Measurements from ENCODE around the gene CUEDC2. TPM values are rescaled to one million over a fixed set of nuclear protein-coding genes. Genes with fewer than 3 reads are reported as not detected.

Gene CUEDC2
- total and polyA plus RNA-seq, 2 donors (not counting 1 experiment from before 2014, with no cell fraction given): 60.8 to 62.3 TPM

DNA sequence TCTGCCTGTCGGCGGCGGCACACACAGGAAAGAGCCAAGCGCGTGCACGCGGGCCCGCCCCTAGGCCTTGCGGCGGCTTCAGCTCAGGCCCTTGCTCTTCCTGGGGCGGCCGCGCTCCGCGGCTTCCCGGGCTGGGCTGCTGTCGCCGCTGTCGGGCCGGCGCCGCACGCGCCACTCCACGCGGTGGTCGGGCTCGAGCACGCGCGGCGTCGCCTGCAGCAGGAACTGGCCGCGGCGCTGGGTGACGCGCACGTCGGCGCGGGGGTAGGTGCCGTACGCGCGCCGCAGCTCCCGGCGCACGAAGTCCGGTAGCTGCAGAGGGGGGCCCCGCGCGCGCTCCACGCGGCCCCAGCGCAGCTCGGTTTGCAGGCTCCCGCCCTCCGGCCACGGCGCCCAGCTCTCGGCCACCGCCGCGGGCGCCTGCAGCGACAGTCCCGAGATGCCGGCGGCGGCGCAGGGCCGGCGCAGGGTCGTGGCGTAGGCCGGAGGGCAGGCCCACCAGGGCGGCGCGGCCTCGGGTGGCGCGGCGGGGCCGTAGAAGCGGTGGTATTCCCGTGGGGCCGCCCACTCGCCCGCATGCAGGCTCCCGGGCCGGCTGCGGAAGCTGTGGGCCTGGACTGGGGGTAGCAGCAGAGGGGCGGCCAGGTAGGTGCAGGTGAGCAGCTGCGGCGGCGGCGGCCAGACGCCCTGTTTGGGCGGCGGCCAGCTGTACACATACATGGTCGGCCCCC lies 18.2 kb upstream of the CUEDC2 start:
- H2AFZ ChIP-seq (ENCODE audit: low read length): peak overlapping the region; percentile 96
- no peaks in the 10 kb centered on the region for H3K9me3 ChIP-seq (ENCODE audit: control insufficient read depth, insufficient read depth, low read depth, low read length)
- H4K20me1 ChIP-seq (ENCODE audit: control insufficient read depth, extremely low read depth, insufficient read depth, low read length): no peaks in the 10 kb centered on the region
- H3K27ac ChIP-seq (ENCODE audit: insufficient read depth, low read length): no peak overlapping the region
- no peaks in the 10 kb centered on the region for H3K36me3 ChIP-seq (ENCODE audit: control insufficient read depth, insufficient read depth, low read length)
- peak overlapping the region; percentile 57 for H3K9ac ChIP-seq (ENCODE audit: insufficient read depth, low read length)
- DNase-seq (ENCODE audit: low read depth in 2 of 2): peak; percentile 67 to 81
- H3K79me2 ChIP-seq (ENCODE audit: control insufficient read depth, insufficient read depth, low read length): no peaks in the 10 kb centered on the region
- peak overlapping the region; percentile 57 to 81 (median 70) for H3K4me3 ChIP-seq (replicated peaks in 1 of 4; ENCODE audit: control extremely low read depth in 1 of 4, insufficient read depth in 1 of 4, low read depth in 3 of 4, low read length in 4 of 4)
- H3K4me2 ChIP-seq (ENCODE audit: extremely low read depth, insufficient read depth, low read length): peak overlapping the region; percentile 99
- H3K4me1 ChIP-seq (ENCODE audit: control insufficient read depth, extremely low read depth, insufficient read depth, low read length): peaks cover 15% of the 10 kb centered on the region
- no peak for TF ChIP-seq EZH2 (IDR thresholded peaks at IDR 0.05; ENCODE audit: low read length, missing control alignments)
- TF ChIP-seq, protein P1, sequence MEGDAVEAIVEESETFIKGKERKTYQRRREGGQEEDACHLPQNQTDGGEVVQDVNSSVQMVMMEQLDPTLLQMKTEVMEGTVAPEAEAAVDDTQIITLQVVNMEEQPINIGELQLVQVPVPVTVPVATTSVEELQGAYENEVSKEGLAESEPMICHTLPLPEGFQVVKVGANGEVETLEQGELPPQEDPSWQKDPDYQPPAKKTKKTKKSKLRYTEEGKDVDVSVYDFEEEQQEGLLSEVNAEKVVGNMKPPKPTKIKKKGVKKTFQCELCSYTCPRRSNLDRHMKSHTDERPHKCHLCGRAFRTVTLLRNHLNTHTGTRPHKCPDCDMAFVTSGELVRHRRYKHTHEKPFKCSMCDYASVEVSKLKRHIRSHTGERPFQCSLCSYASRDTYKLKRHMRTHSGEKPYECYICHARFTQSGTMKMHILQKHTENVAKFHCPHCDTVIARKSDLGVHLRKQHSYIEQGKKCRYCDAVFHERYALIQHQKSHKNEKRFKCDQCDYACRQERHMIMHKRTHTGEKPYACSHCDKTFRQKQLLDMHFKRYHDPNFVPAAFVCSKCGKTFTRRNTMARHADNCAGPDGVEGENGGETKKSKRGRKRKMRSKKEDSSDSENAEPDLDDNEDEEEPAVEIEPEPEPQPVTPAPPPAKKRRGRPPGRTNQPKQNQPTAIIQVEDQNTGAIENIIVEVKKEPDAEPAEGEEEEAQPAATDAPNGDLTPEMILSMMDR (conservative IDR thresholded peaks at IDR 0.05 in 1 of 2, IDR thresholded peaks at IDR 0.05 in 1 of 2; ENCODE audit: low read depth in 1 of 2, low read length in 2 of 2): no peak
- H3K27me3 ChIP-seq (ENCODE audit: control insufficient read depth, insufficient read depth, low read length): no peaks in the 10 kb centered on the region

DNA sequence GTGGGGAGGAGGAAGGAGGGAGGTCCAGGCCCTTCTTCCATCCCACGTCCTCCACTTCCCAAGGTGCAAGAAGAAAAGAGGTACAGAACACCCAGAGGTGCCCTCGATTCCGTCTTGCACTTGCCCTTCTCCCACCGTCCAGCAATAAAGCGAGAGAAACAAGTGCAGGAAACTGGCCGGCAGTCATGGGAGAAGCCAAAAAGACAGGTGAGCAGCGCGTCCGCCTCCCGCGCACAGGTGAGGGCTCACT lies 17.7 kb upstream of the CUEDC2 start:
- no peaks in the 10 kb centered on the region for H3K27me3 ChIP-seq (ENCODE audit: control insufficient read depth, insufficient read depth, low read length)
- H2AFZ ChIP-seq (ENCODE audit: low read length): peak overlapping the region; percentile 96
- H3K4me2 ChIP-seq (ENCODE audit: extremely low read depth, insufficient read depth, low read length): peak overlapping the region; percentile 99
- peak overlapping the region; percentile 45 to 81 (median 70) for H3K4me3 ChIP-seq (replicated peaks in 1 of 4; ENCODE audit: control extremely low read depth in 1 of 4, insufficient read depth in 1 of 4, low read depth in 3 of 4, low read length in 4 of 4)
- TF ChIP-seq, protein P1 (conservative IDR thresholded peaks at IDR 0.05 in 1 of 2, IDR thresholded peaks at IDR 0.05 in 1 of 2; ENCODE audit: low read depth in 1 of 2, low read length in 2 of 2): no peak
- no peak for TF ChIP-seq EZH2 (IDR thresholded peaks at IDR 0.05; ENCODE audit: low read length, missing control alignments)
- no peaks in the 10 kb centered on the region for H3K9me3 ChIP-seq (ENCODE audit: control insufficient read depth, insufficient read depth, low read depth, low read length)
- H3K9ac ChIP-seq (ENCODE audit: insufficient read depth, low read length): peak overlapping the region; percentile 57
- no peaks in the 10 kb centered on the region for H3K79me2 ChIP-seq (ENCODE audit: control insufficient read depth, insufficient read depth, low read length)
- peaks cover 15% of the 10 kb centered on the region for H3K4me1 ChIP-seq (ENCODE audit: control insufficient read depth, extremely low read depth, insufficient read depth, low read length)
- H4K20me1 ChIP-seq (ENCODE audit: control insufficient read depth, extremely low read depth, insufficient read depth, low read length): no peaks in the 10 kb centered on the region
- H3K27ac ChIP-seq (ENCODE audit: insufficient read depth, low read length): no peak overlapping the region
- DNase-seq (ENCODE audit: low read depth in 2 of 2): no peak
- H3K36me3 ChIP-seq (ENCODE audit: control insufficient read depth, insufficient read depth, low read length): no peaks in the 10 kb centered on the region

DNA sequence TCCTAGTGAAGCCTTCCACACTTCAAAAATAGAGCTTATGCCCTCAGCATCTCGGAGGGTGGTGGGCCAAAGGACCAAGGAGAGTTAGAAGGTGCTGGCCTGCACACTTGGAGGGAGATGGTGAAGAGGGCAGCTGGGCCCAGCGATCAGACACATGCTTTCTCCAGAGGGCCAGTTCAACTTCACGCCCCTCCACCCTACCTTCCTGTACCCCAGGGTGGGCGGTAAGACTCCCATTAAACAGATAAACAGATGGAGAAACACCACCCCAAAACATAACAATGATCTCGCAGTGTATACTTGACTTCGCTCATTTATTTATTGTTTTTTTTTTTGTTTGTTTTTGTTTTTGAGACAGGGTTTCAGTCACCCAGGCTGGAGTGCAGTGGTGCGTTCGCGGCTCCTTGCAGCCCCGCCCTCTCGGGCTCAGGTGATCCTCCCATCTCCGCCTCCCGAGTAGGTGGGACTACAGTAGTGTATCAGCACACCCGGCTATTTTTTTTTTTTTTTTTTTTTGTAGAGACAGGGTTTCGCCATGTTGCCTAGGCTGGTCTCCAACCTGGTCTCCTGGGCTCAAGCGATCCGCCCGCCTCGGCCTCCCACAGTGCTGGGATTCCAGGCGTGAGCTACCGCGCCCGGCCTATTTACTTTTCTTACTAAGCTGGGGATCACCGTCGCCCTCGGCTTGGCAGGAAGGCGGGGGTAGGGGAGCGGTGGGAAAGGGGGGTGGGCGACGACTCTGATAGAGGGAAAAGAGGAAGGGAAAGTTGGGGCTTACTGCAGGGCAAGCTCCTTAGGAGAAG lies 17.1 kb upstream of the CUEDC2 start:
- H2AFZ ChIP-seq (ENCODE audit: low read length): peak overlapping the region; percentile 96
- H4K20me1 ChIP-seq (ENCODE audit: control insufficient read depth, extremely low read depth, insufficient read depth, low read length): no peaks in the 10 kb centered on the region
- no peaks in the 10 kb centered on the region for H3K36me3 ChIP-seq (ENCODE audit: control insufficient read depth, insufficient read depth, low read length)
- no peak overlapping the region for H3K9ac ChIP-seq (ENCODE audit: insufficient read depth, low read length)
- TF ChIP-seq EZH2 (IDR thresholded peaks at IDR 0.05; ENCODE audit: low read length, missing control alignments): no peak
- TF ChIP-seq, protein P1 (conservative IDR thresholded peaks at IDR 0.05 in 1 of 2, IDR thresholded peaks at IDR 0.05 in 1 of 2; ENCODE audit: low read depth in 1 of 2, low read length in 2 of 2): no peak
- H3K79me2 ChIP-seq (ENCODE audit: control insufficient read depth, insufficient read depth, low read length): no peaks in the 10 kb centered on the region
- no peak overlapping the region for H3K27ac ChIP-seq (ENCODE audit: insufficient read depth, low read length)
- H3K4me3 ChIP-seq (replicated peaks in 1 of 4; ENCODE audit: control extremely low read depth in 1 of 4, insufficient read depth in 1 of 4, low read depth in 3 of 4, low read length in 4 of 4): peak overlapping the region; percentile 45 to 81 (median 70)
- no peaks in the 10 kb centered on the region for H3K9me3 ChIP-seq (ENCODE audit: control insufficient read depth, insufficient read depth, low read depth, low read length)
- peaks cover 14% of the 10 kb centered on the region for H3K4me1 ChIP-seq (ENCODE audit: control insufficient read depth, extremely low read depth, insufficient read depth, low read length)
- peak overlapping the region; percentile 99 for H3K4me2 ChIP-seq (ENCODE audit: extremely low read depth, insufficient read depth, low read length)
- H3K27me3 ChIP-seq (ENCODE audit: control insufficient read depth, insufficient read depth, low read length): no peaks in the 10 kb centered on the region
- peak; percentile 52 to 61 for DNase-seq (ENCODE audit: low read depth in 2 of 2)

All from fibroblast of lung (primary cell).